ENCODE results near the gene DACH1. TPM values are rescaled to one million over a fixed set of nuclear protein-coding genes. Genes with fewer than 3 reads are reported as not detected.

DACH1 gene
- total and polyA plus RNA-seq, 9 of the 15 experiments (the other 6 are each of a cell fraction or from before 2014, with no cell fraction given), result 0.04 to 0.07 (median 0.04) TPM; not detected in 2

GRCh38 chr13:71875823-71876222 is 8.8 kb upstream of the DACH1 start:
- no TSS peak for BruUV-seq (replicated peaks)
- POLR2A ChIA-PET, result no interaction called here
- Histone ChIP-seq H3K4me2 (ENCODE audit: insufficient read depth, low read length) (no peak overlapping the region), H3K79me2 (ENCODE audit: control insufficient read depth, insufficient read depth, low read length) (no peaks in the 10 kb centered on the region), H3K9me1 (ENCODE audit: control insufficient read depth, insufficient read depth, low read length) (no peaks in the 10 kb centered on the region), H2AFZ (ENCODE audit: low read depth, low read length) (no peak overlapping the region), H3K27ac (ENCODE audit: extremely low read depth, low read depth, low read length) (no peak overlapping the region), H4K20me1 (replicated peaks; ENCODE audit: control insufficient read depth, insufficient read depth, low read length) (no peaks in the 10 kb centered on the region), H3K4me1 (replicated peaks in 1 of 2; ENCODE audit: control insufficient read depth in 2 of 2, insufficient read depth in 2 of 2, low read length in 2 of 2) (no peaks in the 10 kb centered on the region), H3K36me3 (ENCODE audit: control insufficient read depth, insufficient read depth, low read length) (no peaks in the 10 kb centered on the region), H3K9me3 (replicated peaks; ENCODE audit: control insufficient read depth, insufficient read depth, low read depth, low read length) (no peaks in the 10 kb centered on the region), H3K9ac (ENCODE audit: insufficient read depth in 1 of 2, low read depth in 2 of 2, low read length in 2 of 2) (no peak overlapping the region), H3K4me3 (no peak overlapping the region), H3K27me3 (ENCODE audit: control insufficient read depth in 2 of 2, insufficient read depth in 2 of 2, low read length in 2 of 2) (no peaks in the 10 kb centered on the region)
- 0% methylated on average over 5 of the region's 5 CpGs for WGBS (ENCODE audit: insufficient coverage, low coverage, missing lambda C conversion rate)
- intact Hi-C loops (cut with micrococcal nuclease), result no loop called here
- CTCF ChIA-PET (ENCODE audit: low intra/inter-chr PET ratio), result no interaction called here
- FAIRE-seq, result no peak
- in situ Hi-C loops (cut with MboI), result no loop called here
- no peak for ATAC-seq
- DNase-seq (ENCODE audit: extremely low read depth in 1 of 4, low spot score in 3 of 4), result no peak
- TF ChIP-seq HDAC2 (IDR thresholded peaks at IDR 0.05) (no peak), L3MBTL2 (IDR thresholded peaks at IDR 0.05) (no peak), POLR3G (IDR thresholded peaks at IDR 0.05; ENCODE audit: extremely low read depth, insufficient read length, insufficient replicate concordance) (no peak), PKNOX1 (IDR thresholded peaks at IDR 0.05) (no peak), PREB (CRISPR knock-in tag; IDR thresholded peaks at IDR 0.05) (no peak), PHF20 (IDR thresholded peaks at IDR 0.05; ENCODE audit: partially characterized antibody) (no peak), CGGBP1 (CRISPR knock-in tag; IDR thresholded peaks at IDR 0.05) (no peak), THRAP3 (IDR thresholded peaks at IDR 0.05; ENCODE audit: borderline replicate concordance) (no peak), PHF8 (IDR thresholded peaks at IDR 0.05; ENCODE audit: borderline replicate concordance, low read length) (no peak), MCM2 (IDR thresholded peaks at IDR 0.05; ENCODE audit: low read depth) (no peak), TCF15 (CRISPR knock-in tag; IDR thresholded peaks at IDR 0.05) (no peak), BRF2 (IDR thresholded peaks at IDR 0.05; ENCODE audit: borderline replicate concordance, insufficient read depth, insufficient read length) (no peak), PATZ1 (CRISPR knock-in tag; IDR thresholded peaks at IDR 0.05; ENCODE audit: borderline replicate concordance) (no peak), MAFK (IDR thresholded peaks at IDR 0.05; ENCODE audit: low read length) (no peak), ETV5 (CRISPR knock-in tag; IDR thresholded peaks at IDR 0.05; ENCODE audit: low read depth) (no peak), POLR2AphosphoS5 (IDR thresholded peaks at IDR 0.05; ENCODE audit: control insufficient read depth, insufficient read depth, low read depth, low read length) (no peak)

Data from K562 (cell line).